GM19239 (cell line): ENCODE measurements around the gene CXCL13.
A peak's percentile ranks its signal among the peaks of the same experiment; 100 is the strongest.
"Not testable (repeated sequence)": the region's sequence is repeated elsewhere in the genome, so short reads cannot be mapped to it uniquely, and the experiment has no call there.

Experiments used
- DNase-seq: peaks from one replicate; pipeline ENCODE4 v3.0.0; 2011; ENCODE audit warnings: low spot score; ENCODE audit not compliant: insufficient read length
- FAIRE-seq: peaks from 2 replicates; lab custom pipeline; 2011; peaks lifted over from hg19 to GRCh38; lab: Jason Lieb, UNC

CXCL13 gene

GRCh38 chr4:77600521-77601451 is 4.8 kb upstream of the CXCL13 start:
- FAIRE-seq (peak; percentile 92), DNase-seq (peak; percentile 25)

- DNase-seq (no peak), FAIRE-seq (no peak)
These were observed 3.9 kb upstream of the CXCL13 start for GRCh38 chr4:77601614-77602187.

- no peak for FAIRE-seq
- no peak for DNase-seq
These were observed 7.6 kb downstream of the CXCL13 start for GRCh38 chr4:77613267-77613666.

GRCh38 chr4:77615153-77615552 is 9.5 kb downstream of the CXCL13 start:
- no peak for FAIRE-seq
- no peak for DNase-seq

GRCh38 chr4:77617203-77617602 is 11.6 kb downstream of the CXCL13 start:
- FAIRE-seq (no peak), DNase-seq (no peak)

- FAIRE-seq = peak; percentile 99
These were observed 13.0 kb downstream of the CXCL13 start for GRCh38 chr4:77618383-77619241.

GRCh38 chr4:77619408-77619807 is 13.8 kb downstream of the CXCL13 start:
- DNase-seq = no peak
- FAIRE-seq = peak; percentile 23

More at GRCh38 chr4:77618383-77619241, 13.0 kb downstream of the CXCL13 start:
- DNase-seq = peak; percentile 52

- FAIRE-seq (no peak), DNase-seq (no peak)
These were observed 15.6 kb downstream of the CXCL13 start for GRCh38 chr4:77621254-77621653.

- DNase-seq = no peak
- no peak for FAIRE-seq
These were observed 17.5 kb downstream of the CXCL13 start for GRCh38 chr4:77623091-77623490.

GRCh38 chr4:77624213-77624612 is 18.6 kb downstream of the CXCL13 start:
- FAIRE-seq = no peak
- DNase-seq = no peak

GRCh38 chr4:77625485-77625884 is 19.9 kb downstream of the CXCL13 start:
- DNase-seq (no peak), FAIRE-seq (no peak)

GRCh38 chr4:77629885-77630284 is 24.3 kb downstream of the CXCL13 start:
- no peak for DNase-seq
- FAIRE-seq = peak; percentile 70

GRCh38 chr4:77631276-77631675 is 25.7 kb downstream of the CXCL13 start:
- no peak for FAIRE-seq
- no peak for DNase-seq

- DNase-seq = no peak
- no peak for FAIRE-seq
These were observed 28.6 kb downstream of the CXCL13 start for GRCh38 chr4:77634132-77634785.

GRCh38 chr4:77635246-77635645 is 29.6 kb downstream of the CXCL13 start:
- DNase-seq (no peak), FAIRE-seq (no peak)

GRCh38 chr4:77635876-77636275 is 30.3 kb downstream of the CXCL13 start:
- FAIRE-seq (no peak), DNase-seq (no peak)

- FAIRE-seq = no peak
- no peak for DNase-seq
These were observed 31.3 kb downstream of the CXCL13 start for GRCh38 chr4:77636902-77637301.

- not testable (repeated sequence) for DNase-seq, FAIRE-seq
These were observed 38.4 kb downstream of the CXCL13 start for GRCh38 chr4:77644069-77644468.

- DNase-seq = no peak
- FAIRE-seq = no peak
These were observed 45.2 kb downstream of the CXCL13 start for GRCh38 chr4:77650787-77651186.

GRCh38 chr4:77651820-77652219 is 46.2 kb downstream of the CXCL13 start:
- FAIRE-seq (no peak), DNase-seq (no peak)
